HG03095 (cell line): ENCODE measurements around the gene TNPO3.
"Not testable (repeated sequence)": the region's sequence is repeated elsewhere in the genome, so short reads cannot be mapped to it uniquely, and the experiment has no call there.

Source experiments
- ATAC-seq: cut with Tn5 transposase; IDR thresholded peaks from one replicate; pipeline ENCODE4 v1.9.1; 2021; ENCODE audit warnings: moderate library complexity; ENCODE audit not compliant: unreplicated experiment

TNPO3 gene

DNA sequence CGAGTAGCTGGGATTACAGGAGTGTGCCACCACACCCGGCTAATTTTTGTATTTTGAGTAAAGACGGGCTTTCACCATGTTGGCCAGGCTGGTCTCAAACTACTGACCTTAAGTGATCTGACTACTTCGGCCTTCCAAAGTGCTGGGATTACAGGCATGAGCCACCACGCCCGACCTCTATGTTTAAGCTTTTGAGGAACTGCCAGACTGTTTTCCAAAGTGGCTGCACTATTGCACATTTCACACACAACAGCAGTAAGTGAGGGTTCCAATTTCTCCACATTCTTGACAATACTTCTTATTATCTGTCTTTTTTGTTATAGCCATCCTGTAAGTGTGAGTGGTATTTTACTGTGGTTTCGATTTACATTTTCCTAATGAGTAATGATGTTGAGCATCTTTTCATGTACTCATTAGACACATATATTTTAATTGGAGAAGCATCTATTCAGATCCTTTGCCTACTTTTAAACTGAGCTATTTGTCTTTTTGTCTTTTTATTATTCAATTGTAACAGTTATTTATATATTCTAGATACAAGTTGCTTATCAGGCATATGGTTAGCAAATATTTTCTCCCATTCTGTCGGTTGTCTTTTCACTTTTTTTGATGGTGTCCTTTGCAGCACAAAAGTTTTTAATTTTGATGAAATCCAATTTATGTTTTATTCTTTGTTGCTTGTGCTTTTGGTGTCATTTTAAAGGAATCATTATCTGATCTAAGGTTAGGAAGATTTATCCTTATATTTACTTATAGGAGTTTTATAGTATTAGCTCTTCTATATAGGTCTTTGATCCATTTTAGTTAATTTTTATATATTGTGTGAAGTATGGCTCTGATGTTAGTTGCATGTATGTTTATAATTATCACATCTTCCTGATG lies 130.0 kb downstream of the TNPO3 start:
- no peak for ATAC-seq

DNA sequence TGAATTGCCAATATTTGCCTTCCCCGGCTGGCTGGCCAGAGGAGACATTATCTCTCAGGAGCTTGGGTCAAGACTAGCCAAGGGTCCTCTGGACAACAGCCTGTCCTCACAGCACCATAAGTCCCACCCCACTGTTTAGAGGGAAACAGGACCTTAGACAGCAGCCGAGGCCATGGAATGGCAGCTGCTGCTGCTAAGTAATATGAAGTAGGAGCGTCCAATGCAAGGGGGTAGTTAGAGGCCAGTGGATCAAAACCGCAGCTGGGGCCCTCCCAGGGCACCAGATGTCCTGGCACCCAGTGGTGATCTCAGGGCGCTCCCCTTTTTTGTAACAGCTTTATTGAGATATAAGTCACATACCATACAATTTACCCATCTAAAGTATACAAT lies 131.5 kb downstream of the TNPO3 start:
- ATAC-seq = no peak

DNA sequence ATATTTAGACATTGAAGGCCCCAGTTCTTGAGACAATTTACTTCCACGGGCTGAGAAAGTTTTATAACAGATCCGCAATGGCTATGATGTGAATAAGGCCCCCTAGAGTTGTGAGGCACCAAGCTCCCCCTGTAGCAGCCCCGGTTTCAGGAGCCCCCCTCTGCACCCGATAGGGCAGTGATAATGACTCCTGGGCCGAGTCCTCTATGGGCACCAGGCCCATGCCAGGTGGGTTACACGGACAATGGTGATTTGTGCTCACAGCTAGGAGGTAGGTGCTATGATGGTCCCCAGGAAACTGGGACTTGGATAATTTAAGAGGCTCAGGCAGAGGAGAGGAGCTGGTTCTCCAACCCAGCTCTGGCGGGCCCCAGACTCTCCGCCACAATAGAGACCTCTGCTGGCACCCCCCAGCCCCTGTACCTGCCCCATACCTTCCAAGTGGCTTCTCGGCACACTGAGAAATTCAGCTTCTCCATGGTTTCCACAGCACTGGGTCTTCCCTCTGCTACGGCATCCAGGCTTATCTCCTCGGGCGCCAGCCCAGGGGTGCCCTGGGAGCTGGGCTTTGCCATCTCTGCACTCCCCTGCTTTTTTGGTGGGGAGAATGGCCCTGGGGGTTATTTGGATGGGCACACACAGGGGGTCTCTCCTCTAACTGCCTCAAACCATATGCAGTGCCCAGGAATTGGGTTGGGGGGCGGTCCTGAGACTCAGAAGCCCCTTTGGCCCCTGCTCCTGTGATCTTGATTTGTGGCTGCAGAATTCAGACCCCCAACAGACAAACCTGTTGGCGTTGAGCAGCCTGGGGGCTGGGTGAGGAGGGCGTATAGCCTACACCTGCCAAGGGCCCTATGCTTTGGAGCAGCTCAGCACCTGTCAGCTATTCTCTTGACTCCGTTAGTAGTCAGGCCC lies 132.2 kb downstream of the TNPO3 start:
- ATAC-seq = no peak

DNA sequence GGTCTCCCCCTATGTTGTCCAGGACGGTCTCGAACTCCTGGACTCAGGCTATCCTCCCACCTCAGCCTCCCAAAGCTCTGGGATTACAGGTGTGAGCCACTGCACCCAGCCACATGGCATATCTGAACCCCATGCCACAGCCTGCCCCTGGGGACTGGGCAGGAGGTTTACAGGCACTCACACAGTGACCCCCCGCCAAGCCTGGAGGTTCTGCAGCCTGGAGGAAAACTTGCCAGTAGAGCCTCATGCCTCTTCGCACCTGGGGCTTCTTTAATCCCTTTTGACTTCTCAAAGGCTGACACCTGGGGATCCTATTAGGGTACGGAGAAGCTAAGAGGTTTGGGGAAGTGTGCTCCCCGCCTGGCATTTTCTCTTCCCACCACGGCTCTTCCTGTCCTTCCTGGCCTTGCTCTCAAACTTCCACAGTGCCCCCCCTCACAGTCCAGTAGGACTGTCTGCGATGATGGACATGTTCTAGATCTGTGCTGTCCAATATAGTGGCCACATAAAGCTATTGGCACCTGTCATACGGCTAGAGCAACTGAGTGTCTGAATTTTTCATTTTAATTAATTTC lies 133.0 kb downstream of the TNPO3 start:
- no peak for ATAC-seq

GRCh38 chr7:128920913-128921582 lies 133.9 kb downstream of the TNPO3 start:
- no peak for ATAC-seq

GRCh38 chr7:128919881-128920799 lies 134.8 kb downstream of the TNPO3 start:
- no peak for ATAC-seq

DNA sequence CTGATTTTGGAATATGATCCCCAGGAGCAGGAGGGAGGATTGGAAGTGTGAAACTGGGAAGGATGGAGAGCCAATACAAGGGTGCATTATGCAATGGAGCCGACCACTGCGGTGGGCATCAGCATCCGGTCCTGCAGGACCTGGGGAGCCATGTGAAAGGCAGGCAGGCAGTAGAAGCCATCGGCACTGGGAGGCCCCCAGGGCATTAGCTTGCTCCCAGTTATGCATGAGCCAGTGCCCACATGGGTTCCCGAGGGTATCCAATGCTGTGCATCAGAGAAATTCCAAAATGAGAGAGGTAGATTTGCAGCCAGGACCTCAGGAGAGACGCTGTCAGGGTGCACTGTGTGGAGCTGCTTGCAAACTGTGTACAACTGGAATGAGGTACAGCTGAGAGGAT lies 135.7 kb downstream of the TNPO3 start:
- no peak for ATAC-seq

GRCh38 chr7:128918016-128918665 lies 136.8 kb downstream of the TNPO3 start:
- no peak for ATAC-seq

GRCh38 chr7:128917122-128917521 lies 137.8 kb downstream of the TNPO3 start:
- no peak for ATAC-seq

DNA sequence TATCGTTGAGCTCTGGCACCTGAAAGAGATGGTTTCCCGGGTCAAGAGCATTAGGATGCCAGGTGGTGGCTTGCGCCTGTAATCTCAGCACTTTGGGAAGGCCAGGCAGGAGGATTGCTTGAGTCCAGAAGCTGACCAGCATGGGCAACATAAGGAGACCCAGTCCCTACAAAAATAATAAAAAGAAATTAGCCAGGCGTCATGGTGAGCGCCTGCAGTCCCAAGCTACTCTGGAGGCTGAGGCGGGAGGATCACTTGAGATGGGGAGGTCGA lies 138.3 kb downstream of the TNPO3 start:
- ATAC-seq = no peak

GRCh38 chr7:128915841-128916642 lies 138.9 kb downstream of the TNPO3 start:
- no peak for ATAC-seq

DNA sequence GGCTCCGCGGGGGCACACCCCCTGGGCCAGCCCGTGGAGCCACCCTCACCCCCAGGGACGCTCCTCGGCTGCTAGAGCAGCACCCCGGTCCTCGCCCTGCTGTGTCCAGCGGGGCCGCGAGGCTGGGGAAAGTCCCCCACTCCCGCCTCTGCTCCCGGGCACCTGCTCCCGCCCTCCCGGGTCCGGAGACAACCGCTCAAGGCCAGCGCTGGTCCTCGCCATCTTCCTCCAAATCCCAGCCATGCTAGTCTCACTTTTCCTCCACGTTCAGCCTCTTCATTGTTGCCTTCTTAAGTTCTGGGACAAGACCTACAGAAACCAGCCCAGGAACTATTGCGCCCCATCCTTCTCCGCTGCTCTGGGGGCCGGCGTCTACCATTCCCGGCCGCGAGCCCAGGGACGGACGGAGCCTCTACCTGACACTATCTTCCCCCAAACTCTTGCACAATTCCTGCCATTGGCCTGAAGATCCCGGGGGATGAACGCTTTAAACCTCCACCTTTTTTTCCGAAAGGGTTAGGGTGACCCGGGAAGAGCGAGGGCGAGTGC lies 139.6 kb downstream of the TNPO3 start:
- ATAC-seq = no peak

DNA sequence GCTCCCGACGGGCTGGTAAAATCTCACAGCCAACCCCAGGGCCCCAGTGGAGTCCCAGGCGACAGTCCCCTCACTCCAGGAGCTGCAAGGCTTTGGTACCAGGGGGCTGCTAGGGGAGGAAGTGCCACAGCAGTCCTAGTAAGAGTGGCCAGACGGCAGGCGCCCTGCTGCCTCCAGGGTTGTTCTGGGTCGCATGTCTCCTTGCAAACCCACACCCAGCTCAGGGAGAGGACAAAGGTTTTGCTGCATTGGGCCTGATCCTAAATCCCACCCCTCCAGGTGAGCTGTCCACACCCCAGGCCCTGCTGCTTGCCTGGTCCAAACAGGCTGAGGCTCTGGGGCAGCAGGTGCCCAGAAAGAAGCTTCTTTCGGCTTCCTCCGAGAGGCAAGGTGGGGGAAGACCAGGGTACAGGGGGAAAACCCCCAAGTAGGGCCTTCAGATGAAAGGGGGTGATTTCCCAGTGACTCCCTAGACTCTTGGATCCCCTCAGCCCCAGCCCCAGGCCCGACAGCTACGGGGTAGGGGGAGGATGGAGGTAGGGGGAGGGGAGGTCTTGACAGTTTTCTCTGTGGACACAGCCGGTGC lies 140.3 kb downstream of the TNPO3 start:
- ATAC-seq = no peak

DNA sequence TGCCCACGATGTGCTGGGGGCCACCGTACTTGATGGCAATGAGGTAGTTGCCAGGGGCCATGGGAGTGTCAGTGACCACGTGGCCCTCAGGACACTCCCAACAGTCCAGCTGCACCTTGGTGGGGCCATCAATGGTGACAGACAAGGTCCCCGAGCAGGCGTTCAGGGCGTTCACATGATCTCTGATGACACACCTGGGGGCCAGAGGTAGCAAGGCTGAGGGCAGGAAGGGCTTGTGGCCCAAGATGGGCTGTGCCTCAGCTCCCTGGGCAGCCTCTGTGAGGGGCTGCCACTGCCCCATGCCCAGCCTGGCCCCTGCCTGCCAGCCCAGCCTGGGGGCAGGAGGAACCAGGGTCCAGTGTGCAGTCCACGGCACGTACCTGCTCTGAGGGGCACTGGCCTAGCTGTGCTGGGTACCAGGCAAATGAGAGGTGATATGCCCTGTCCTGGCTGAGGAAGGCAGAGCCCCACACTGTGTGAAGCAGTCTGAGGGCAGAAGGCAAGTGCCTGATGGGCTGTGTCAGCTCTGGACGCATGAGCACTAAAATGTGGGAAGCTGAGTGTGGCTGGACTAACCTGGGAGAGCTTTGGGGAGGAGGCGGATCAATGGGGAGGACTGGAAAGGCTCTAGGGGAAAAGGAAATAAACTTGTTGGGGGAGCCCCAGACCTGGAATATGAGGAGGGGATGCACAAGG lies 140.9 kb downstream of the TNPO3 start:
- no peak for ATAC-seq

DNA sequence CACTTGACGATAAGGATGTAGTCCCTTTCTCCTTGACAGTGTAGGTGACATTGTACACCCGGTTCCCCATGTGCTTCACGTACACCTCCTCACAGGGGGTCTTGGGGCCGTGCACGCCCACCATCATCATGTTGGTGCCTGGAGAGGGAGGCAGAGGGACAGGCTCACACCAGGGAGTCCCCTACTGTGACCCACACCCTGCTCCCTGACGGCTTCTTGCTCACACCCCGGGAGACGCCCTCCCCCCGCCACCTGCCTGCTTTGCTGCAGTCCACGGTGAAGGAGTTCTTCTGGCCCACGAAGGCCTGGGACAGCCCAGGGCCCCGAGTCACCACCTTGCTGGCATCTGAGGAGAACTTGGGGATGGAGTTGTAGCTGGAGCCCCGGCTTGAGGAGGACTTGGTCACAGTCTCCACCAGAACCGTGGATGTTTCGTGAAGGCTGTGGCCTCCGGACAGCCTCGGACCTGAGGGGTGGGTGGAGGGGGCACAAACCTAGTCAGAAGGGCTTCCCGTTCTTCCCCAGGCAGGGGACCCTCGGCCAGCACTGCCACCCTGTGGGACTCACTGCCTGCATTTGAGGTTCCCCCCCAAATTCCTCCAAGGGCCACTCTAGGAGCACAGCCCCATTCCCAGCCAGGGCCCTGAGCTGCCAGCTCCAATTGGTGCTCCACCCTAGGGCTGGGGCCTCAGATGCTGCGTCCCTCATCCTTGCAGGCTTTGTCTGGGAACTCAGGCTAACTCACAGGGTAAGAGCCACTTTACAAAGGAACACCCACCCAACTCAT lies 142.0 kb downstream of the TNPO3 start:
- ATAC-seq = not testable (repeated sequence)

- ATAC-seq = no peak
Observed at GRCh38 chr7:128912281-128912680, 142.6 kb downstream of the TNPO3 start.
